ENCODE data around the gene SPATA31D3. TPM values are rescaled to one million over a fixed set of nuclear protein-coding genes. Genes with fewer than 3 reads are reported as not detected.

The SPATA31D3 gene
- total RNA-seq, 1 experiment from 2014 or later, result not detected

DNA sequence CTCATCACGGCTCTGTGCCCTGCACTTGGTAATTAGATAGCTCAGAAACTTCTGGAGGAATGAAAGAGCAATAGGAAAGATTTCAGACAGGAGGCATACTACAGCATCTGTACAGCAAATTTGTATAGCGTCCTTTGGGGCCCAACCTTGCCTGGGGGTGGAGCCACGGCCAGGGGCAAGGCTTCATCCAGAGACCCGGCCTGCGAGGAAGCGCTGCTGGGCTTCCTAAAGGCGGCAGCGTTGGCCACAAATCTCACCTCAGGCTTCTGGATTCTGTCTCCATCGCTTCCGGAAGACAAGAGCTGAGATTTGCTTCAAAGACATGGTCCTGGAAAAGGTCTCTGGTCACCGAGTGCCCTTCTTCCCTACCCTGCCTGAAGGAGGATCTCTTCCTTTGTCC, 33.1 kb downstream of the SPATA31D3 start:
- Histone ChIP-seq H2BK12ac (ENCODE audit: insufficient read length, low read depth, low read length) (no peak overlapping the region), H3K79me2 (ENCODE audit: insufficient read depth, low read length) (no peaks in the 10 kb centered on the region), H2BK5ac (ENCODE audit: insufficient read length, low read length) (no peak overlapping the region), H3K4ac (ENCODE audit: low read depth, low read length) (no peak overlapping the region), H3K79me1 (ENCODE audit: insufficient read depth, low read depth, low read length, poor library complexity, severe bottlenecking) (no peaks in the 10 kb centered on the region), H3K14ac (ENCODE audit: insufficient read depth, low read length) (no peak overlapping the region), H3K23me2 (ENCODE audit: insufficient read length, low read depth, low read length, poor library complexity, severe bottlenecking) (no peaks in the 10 kb centered on the region), H3K4me1 (ENCODE audit: insufficient read depth, low read length) (no peaks in the 10 kb centered on the region), H3K9ac (ENCODE audit: extremely low read depth, insufficient read length, low read length) (no peak overlapping the region), H3K4me2 (ENCODE audit: insufficient read depth, insufficient read length, low read length) (no peak overlapping the region), H2AFZ (ENCODE audit: low read length) (no peak overlapping the region), H3K23ac (ENCODE audit: insufficient read length, low read depth, low read length) (no peak overlapping the region), H3K18ac (ENCODE audit: insufficient read length, low read depth, low read length) (no peak overlapping the region), H2BK120ac (ENCODE audit: low read depth, low read length, poor library complexity, severe bottlenecking) (no peak overlapping the region), H3K27me3 (ENCODE audit: insufficient read depth, low read length) (no peaks in the 10 kb centered on the region), H4K20me1 (ENCODE audit: control insufficient read depth, insufficient read depth, insufficient read length) (no peaks in the 10 kb centered on the region), H3K56ac (ENCODE audit: insufficient read length, low read depth, low read length) (no peak overlapping the region), H3K27ac (ENCODE audit: insufficient read length, low read depth, low read length) (no peak overlapping the region), H2BK15ac (ENCODE audit: low read depth, low read length) (no peak overlapping the region), H2BK20ac (ENCODE audit: low read depth, low read length, poor library complexity, severe bottlenecking) (no peak overlapping the region), H4K8ac (replicated peaks; ENCODE audit: insufficient read length, low read depth, low read length) (no peak overlapping the region), H2AK5ac (ENCODE audit: insufficient read length, low read length) (no peak overlapping the region), H4K91ac (ENCODE audit: insufficient read length, low read depth, low read length) (no peak overlapping the region), H3T11ph (ENCODE audit: low read length) (no peak overlapping the region), H3K9me3 (ENCODE audit: control insufficient read depth, low read depth, low read length) (no peaks in the 10 kb centered on the region), H4K5ac (ENCODE audit: insufficient read length, low read depth, low read length) (no peak overlapping the region)
- H3K4me3 Mint-ChIP-seq, result no peak overlapping the region
- no CpG with 5 or more reads among the region's 11 CpGs for WGBS (ENCODE audit: extremely low coverage, insufficient read length, low lambda C conversion rate)
- peak; percentile 43 for DNase-seq
- H3K27ac Mint-ChIP-seq, result no peak overlapping the region
- H3K4me1 Mint-ChIP-seq, result no peaks in the 10 kb centered on the region
- H3K36me3 Mint-ChIP-seq (ENCODE audit: insufficient read depth in 1 of 3, low read depth in 3 of 3), result peaks cover 0 to 1% (median 0%) of the 10 kb centered on the region in 3 experiments; a peak in 1 of 7 replicates
- TF ChIP-seq, protein P1, sequence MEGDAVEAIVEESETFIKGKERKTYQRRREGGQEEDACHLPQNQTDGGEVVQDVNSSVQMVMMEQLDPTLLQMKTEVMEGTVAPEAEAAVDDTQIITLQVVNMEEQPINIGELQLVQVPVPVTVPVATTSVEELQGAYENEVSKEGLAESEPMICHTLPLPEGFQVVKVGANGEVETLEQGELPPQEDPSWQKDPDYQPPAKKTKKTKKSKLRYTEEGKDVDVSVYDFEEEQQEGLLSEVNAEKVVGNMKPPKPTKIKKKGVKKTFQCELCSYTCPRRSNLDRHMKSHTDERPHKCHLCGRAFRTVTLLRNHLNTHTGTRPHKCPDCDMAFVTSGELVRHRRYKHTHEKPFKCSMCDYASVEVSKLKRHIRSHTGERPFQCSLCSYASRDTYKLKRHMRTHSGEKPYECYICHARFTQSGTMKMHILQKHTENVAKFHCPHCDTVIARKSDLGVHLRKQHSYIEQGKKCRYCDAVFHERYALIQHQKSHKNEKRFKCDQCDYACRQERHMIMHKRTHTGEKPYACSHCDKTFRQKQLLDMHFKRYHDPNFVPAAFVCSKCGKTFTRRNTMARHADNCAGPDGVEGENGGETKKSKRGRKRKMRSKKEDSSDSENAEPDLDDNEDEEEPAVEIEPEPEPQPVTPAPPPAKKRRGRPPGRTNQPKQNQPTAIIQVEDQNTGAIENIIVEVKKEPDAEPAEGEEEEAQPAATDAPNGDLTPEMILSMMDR (conservative IDR thresholded peaks at IDR 0.05), result peak; percentile 27; the same call in 1 of the 3 replicates
- H3K27me3 Mint-ChIP-seq (ENCODE audit: low read depth), result no peaks in the 10 kb centered on the region; the same call in 1 of the 2 replicates
- H3K9me3 Mint-ChIP-seq, result peaks cover 0 to 2% of the 10 kb centered on the region in 2 experiments; a peak in 3 of 5 replicates

Measured in H9 (cell line).